ENCODE measurements around the gene TULP4.
"Not testable (repeated sequence)": the region's sequence is repeated elsewhere in the genome, so short reads cannot be mapped to it uniquely, and the experiment has no call there.

Gene TULP4

DNA sequence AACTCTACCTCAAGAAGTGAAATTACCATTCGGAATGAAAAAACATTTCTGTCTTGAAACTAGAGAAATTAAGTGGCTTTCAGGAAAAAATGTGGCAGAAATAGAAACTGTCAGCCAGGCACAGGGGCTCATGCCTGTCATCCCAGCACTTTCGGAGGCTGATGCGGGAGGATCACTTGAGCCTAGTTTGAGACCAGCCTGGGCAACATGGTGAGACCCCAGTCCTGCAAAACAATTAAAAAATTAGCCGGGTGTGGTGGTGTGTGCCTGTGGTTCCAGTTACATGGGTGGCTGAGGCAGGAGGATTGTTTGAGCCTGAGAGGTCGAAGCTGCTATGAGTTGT lies 240.5 kb downstream of the TULP4 start:
- Histone ChIP-seq H3K9me3 (ENCODE audit: control insufficient read depth, insufficient read depth, low read length) (no peaks in the 10 kb centered on the region), H3K36me3 (ENCODE audit: control insufficient read depth, insufficient read depth, low read length) (no peaks in the 10 kb centered on the region), H3K4me3 (ENCODE audit: low read depth, low read length) (no peak overlapping the region), H3K9ac (ENCODE audit: low read depth, low read length) (no peak overlapping the region), H3K4me1 (ENCODE audit: control insufficient read depth, insufficient read depth, low read length) (no peaks in the 10 kb centered on the region), H3K27me3 (ENCODE audit: control insufficient read depth, insufficient read depth, low read length) (no peaks in the 10 kb centered on the region)

DNA sequence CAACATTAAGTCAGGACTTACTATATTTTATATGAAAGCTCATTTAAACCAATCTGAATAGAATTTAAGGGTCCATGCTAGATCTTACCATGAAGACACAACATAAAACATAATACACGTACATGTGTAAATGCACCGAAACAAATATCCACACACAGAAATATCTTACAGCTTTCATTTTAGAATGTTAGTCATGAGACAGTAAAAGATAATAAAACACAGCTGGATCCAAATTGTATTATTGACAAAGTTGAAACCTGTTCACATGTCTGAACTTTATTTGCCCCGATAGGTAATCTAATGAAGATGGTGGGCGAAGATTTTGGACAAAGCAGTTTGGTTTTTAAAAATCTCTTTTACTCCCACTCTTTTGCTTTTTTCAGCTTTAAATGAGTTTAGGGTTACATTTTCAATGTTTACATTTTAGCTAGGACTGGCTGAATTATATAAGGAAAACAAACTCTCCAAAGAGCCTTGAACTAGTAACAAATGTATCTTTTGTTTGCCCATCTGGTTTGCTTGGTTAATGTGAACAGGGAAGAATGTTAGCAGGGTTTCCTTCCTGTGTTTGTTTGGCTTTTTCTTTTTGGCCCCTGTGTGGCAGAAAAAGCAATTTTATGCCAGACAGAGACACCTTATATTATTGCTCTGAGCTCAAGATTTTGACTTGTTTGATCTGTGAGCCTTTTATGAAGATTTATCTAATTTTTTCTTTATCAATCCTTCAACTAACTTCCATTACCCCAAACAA lies 242.5 kb downstream of the TULP4 start:
- Histone ChIP-seq H3K27me3 (ENCODE audit: control insufficient read depth, insufficient read depth, low read length) (no peaks in the 10 kb centered on the region), H3K9me3 (ENCODE audit: control insufficient read depth, insufficient read depth, low read length) (no peaks in the 10 kb centered on the region), H3K4me3 (ENCODE audit: low read depth, low read length) (no peak overlapping the region), H3K36me3 (ENCODE audit: control insufficient read depth, insufficient read depth, low read length) (no peaks in the 10 kb centered on the region), H3K9ac (ENCODE audit: low read depth, low read length) (no peak overlapping the region), H3K4me1 (ENCODE audit: control insufficient read depth, insufficient read depth, low read length) (no peaks in the 10 kb centered on the region)

- Histone ChIP-seq H3K36me3 (ENCODE audit: control insufficient read depth, insufficient read depth, low read length) (no peaks in the 10 kb centered on the region), H3K4me1 (ENCODE audit: control insufficient read depth, insufficient read depth, low read length) (peaks cover 2% of the 10 kb centered on the region), H3K9me3 (ENCODE audit: control insufficient read depth, insufficient read depth, low read length) (no peaks in the 10 kb centered on the region), H3K27me3 (ENCODE audit: control insufficient read depth, insufficient read depth, low read length) (no peaks in the 10 kb centered on the region), H3K4me3 (ENCODE audit: low read depth, low read length) (no peak overlapping the region), H3K9ac (ENCODE audit: low read depth, low read length) (no peak overlapping the region)
These were observed 243.8 kb downstream of the TULP4 start for GRCh38 chr6:158556113-158556512.

GRCh38 chr6:158557110-158557509 lies 244.8 kb downstream of the TULP4 start:
- H3K4me1 ChIP-seq (ENCODE audit: control insufficient read depth, insufficient read depth, low read length); H3K9me3 ChIP-seq (ENCODE audit: control insufficient read depth, insufficient read depth, low read length); H3K36me3 ChIP-seq (ENCODE audit: control insufficient read depth, insufficient read depth, low read length); H3K27me3 ChIP-seq (ENCODE audit: control insufficient read depth, insufficient read depth, low read length); H3K9ac ChIP-seq (ENCODE audit: low read depth, low read length); H3K4me3 ChIP-seq (ENCODE audit: low read depth, low read length): not testable (repeated sequence)

- no peak overlapping the region for H3K9ac ChIP-seq (ENCODE audit: low read depth, low read length)
- H3K4me3 ChIP-seq (ENCODE audit: low read depth, low read length), result no peak overlapping the region
- no peaks in the 10 kb centered on the region for H3K9me3 ChIP-seq (ENCODE audit: control insufficient read depth, insufficient read depth, low read length)
- H3K4me1 ChIP-seq (ENCODE audit: control insufficient read depth, insufficient read depth, low read length), result peaks cover 7% of the 10 kb centered on the region
- no peaks in the 10 kb centered on the region for H3K36me3 ChIP-seq (ENCODE audit: control insufficient read depth, insufficient read depth, low read length)
- H3K27me3 ChIP-seq (ENCODE audit: control insufficient read depth, insufficient read depth, low read length), result no peaks in the 10 kb centered on the region
These were observed 245.7 kb downstream of the TULP4 start for GRCh38 chr6:158557927-158558326.

- Histone ChIP-seq H3K9ac (ENCODE audit: low read depth, low read length) (no peak overlapping the region), H3K4me3 (ENCODE audit: low read depth, low read length) (peak overlapping the region; percentile 72), H3K4me1 (ENCODE audit: control insufficient read depth, insufficient read depth, low read length) (peaks cover 7% of the 10 kb centered on the region)
These were observed 246.4 kb downstream of the TULP4 start for GRCh38 chr6:158558415-158559306.

GRCh38 chr6:158559338-158559894 lies 247.2 kb downstream of the TULP4 start:
- peaks cover 7% of the 10 kb centered on the region for H3K4me1 ChIP-seq (ENCODE audit: control insufficient read depth, insufficient read depth, low read length)
- no peaks in the 10 kb centered on the region for H3K27me3 ChIP-seq (ENCODE audit: control insufficient read depth, insufficient read depth, low read length)
- no peaks in the 10 kb centered on the region for H3K9me3 ChIP-seq (ENCODE audit: control insufficient read depth, insufficient read depth, low read length)
- peak overlapping the region; percentile 40 for H3K9ac ChIP-seq (ENCODE audit: low read depth, low read length)
- H3K4me3 ChIP-seq (ENCODE audit: low read depth, low read length), result peak overlapping the region; percentile 72
- H3K36me3 ChIP-seq (ENCODE audit: control insufficient read depth, insufficient read depth, low read length), result no peaks in the 10 kb centered on the region

More at GRCh38 chr6:158558415-158559306, 246.4 kb downstream of the TULP4 start:
- no peaks in the 10 kb centered on the region for H3K36me3 ChIP-seq (ENCODE audit: control insufficient read depth, insufficient read depth, low read length)
- no peaks in the 10 kb centered on the region for H3K9me3 ChIP-seq (ENCODE audit: control insufficient read depth, insufficient read depth, low read length)
- no peaks in the 10 kb centered on the region for H3K27me3 ChIP-seq (ENCODE audit: control insufficient read depth, insufficient read depth, low read length)

- H3K4me1 ChIP-seq (ENCODE audit: control insufficient read depth, insufficient read depth, low read length), result peaks cover 7% of the 10 kb centered on the region
- H3K27me3 ChIP-seq (ENCODE audit: control insufficient read depth, insufficient read depth, low read length), result no peaks in the 10 kb centered on the region
- H3K36me3 ChIP-seq (ENCODE audit: control insufficient read depth, insufficient read depth, low read length), result no peaks in the 10 kb centered on the region
- H3K9me3 ChIP-seq (ENCODE audit: control insufficient read depth, insufficient read depth, low read length), result no peaks in the 10 kb centered on the region
- peak within 1 kb of the TSS; percentile 72 for H3K4me3 ChIP-seq (ENCODE audit: low read depth, low read length)
- H3K9ac ChIP-seq (ENCODE audit: low read depth, low read length), result peak within 1 kb of the TSS; percentile 70
These were observed 247.9 kb downstream of the TULP4 start, which contains the start of gene TMEM181 for GRCh38 chr6:158559895-158560835. Gene TMEM181 (plus strand): TSS chr6:158560091. CDS start chr6:158560225, 134 bp downstream.

GRCh38 chr6:158560836-158561320 lies 248.6 kb downstream of the TULP4 start:
- Histone ChIP-seq H3K27me3 (ENCODE audit: control insufficient read depth, insufficient read depth, low read length) (no peaks in the 10 kb centered on the region), H3K9ac (ENCODE audit: low read depth, low read length) (peak overlapping the region; percentile 70), H3K36me3 (ENCODE audit: control insufficient read depth, insufficient read depth, low read length) (no peaks in the 10 kb centered on the region), H3K4me1 (ENCODE audit: control insufficient read depth, insufficient read depth, low read length) (peaks cover 7% of the 10 kb centered on the region), H3K4me3 (ENCODE audit: low read depth, low read length) (peak overlapping the region; percentile 72), H3K9me3 (ENCODE audit: control insufficient read depth, insufficient read depth, low read length) (no peaks in the 10 kb centered on the region)
